ENCODE data around the gene VAC14.

DNA sequence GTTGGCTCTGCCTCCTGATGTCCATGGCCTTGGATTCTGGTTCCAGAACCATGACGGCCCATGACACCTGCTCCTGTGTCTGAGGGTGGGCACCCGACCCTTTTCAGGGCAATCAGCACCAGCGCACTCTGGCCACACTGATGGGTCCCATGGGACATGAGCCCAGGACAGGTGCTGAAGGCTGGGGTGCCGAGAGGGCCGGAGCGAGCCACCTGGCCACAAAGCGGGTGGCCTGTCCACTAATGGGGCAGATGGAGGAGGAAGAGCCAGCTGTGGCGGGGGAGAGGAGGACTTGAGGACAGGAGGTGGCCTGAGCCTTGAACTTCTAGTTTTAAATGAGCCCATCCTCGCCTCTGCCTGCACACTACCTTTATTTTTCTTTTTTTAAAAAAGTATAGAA is 83.9 kb downstream of the VAC14 start:
- TF ChIP-seq POLR2A (IDR thresholded peaks at IDR 0.05), result no peak
- TF ChIP-seq, protein P1, sequence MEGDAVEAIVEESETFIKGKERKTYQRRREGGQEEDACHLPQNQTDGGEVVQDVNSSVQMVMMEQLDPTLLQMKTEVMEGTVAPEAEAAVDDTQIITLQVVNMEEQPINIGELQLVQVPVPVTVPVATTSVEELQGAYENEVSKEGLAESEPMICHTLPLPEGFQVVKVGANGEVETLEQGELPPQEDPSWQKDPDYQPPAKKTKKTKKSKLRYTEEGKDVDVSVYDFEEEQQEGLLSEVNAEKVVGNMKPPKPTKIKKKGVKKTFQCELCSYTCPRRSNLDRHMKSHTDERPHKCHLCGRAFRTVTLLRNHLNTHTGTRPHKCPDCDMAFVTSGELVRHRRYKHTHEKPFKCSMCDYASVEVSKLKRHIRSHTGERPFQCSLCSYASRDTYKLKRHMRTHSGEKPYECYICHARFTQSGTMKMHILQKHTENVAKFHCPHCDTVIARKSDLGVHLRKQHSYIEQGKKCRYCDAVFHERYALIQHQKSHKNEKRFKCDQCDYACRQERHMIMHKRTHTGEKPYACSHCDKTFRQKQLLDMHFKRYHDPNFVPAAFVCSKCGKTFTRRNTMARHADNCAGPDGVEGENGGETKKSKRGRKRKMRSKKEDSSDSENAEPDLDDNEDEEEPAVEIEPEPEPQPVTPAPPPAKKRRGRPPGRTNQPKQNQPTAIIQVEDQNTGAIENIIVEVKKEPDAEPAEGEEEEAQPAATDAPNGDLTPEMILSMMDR (IDR thresholded peaks at IDR 0.05), result no peak

All from lower leg skin (tissue), 3 donors.